OCI-LY3 (cell line): ENCODE measurements around the gene SIK2.

Source experiments
- H2AFZ ChIP-seq: fragments of 200-600, 300-600 bp; shearing (Covaris generic); 2 replicates; pipeline ENCODE4 v1.6.0; 2014; ENCODE audit warnings: antibody characterized with exemption, low read depth, low read length
- H3K27ac ChIP-seq: fragments of 200-600, 300-600 bp; sonication (generic); 2 replicates; pipeline ENCODE4 v1.5.1; 2014; ENCODE audit warnings: mild to moderate bottlenecking, low read length, moderate library complexity, mixed read lengths
- H3K27me3 ChIP-seq: fragments of 200-600, 300-600 bp; sonication (generic); 2 replicates; pipeline ENCODE4 v1.6.1; 2014; ENCODE audit warnings: low read depth, low read length, mixed read lengths
- H3K36me3 ChIP-seq: fragments of 200-600, 300-600 bp; sonication (generic); replicated peaks from 2 replicates; pipeline ENCODE3; 2014; ENCODE audit warnings: low read depth, low read length, mixed read lengths
- H3K4me1 ChIP-seq: fragments of 300-600, 200-600 bp; sonication (generic); 2 replicates; pipeline ENCODE4 v1.6.1; 2014; ENCODE audit warnings: low read length, mixed read lengths
- H3K4me2 ChIP-seq: fragments of 200-600, 300-600 bp; sonication (generic); 2 replicates; pipeline ENCODE4 v1.6.1; 2014; ENCODE audit warnings: low read length, mixed read lengths
- H3K4me3 ChIP-seq: fragments of 300-600, 200-600 bp; sonication (generic); 2 replicates; pipeline ENCODE4 v1.5.1; 2014; ENCODE audit warnings: antibody characterized with exemption, mild to moderate bottlenecking, low read length, moderate library complexity
- H3K79me2 ChIP-seq: fragments of 300-600, 200-600 bp; shearing (Covaris generic); 2 replicates; pipeline ENCODE4 v1.6.1; 2014; ENCODE audit warnings: mild to moderate bottlenecking, low read length, mixed read lengths
- H3K9ac ChIP-seq: fragments of 300-600, 200-600 bp; shearing (Covaris generic); 2 replicates; pipeline ENCODE4 v1.6.0; 2014; ENCODE audit warnings: mild to moderate bottlenecking, low read length, moderate library complexity
- H3K9me3 ChIP-seq: fragments of 200-600, 300-600 bp; shearing (Covaris generic); 2 replicates; pipeline ENCODE4 v1.6.1; 2014; ENCODE audit warnings: low read length, mixed read lengths; ENCODE audit not compliant: insufficient read depth
- H4K20me1 ChIP-seq: fragments of 200-600, 300-600 bp; sonication (generic); 2 replicates; pipeline ENCODE4 v1.6.1; 2016; ENCODE audit warnings: low read length, mixed read lengths; ENCODE audit not compliant: insufficient read depth
- EZH2phosphoT487 ChIP-seq: fragments of 200-600 bp; shearing (Covaris generic); IDR thresholded peaks from 2 replicates; pipeline ENCODE4 v1.6.1; 2018; ENCODE audit warnings: antibody characterized with exemption, mixed run types, low read depth
- TF ChIP-seq, protein P1 (sequence below): fragments of 200-600, 300-600 bp; sonication (generic); IDR thresholded peaks from 2 replicates; pipeline ENCODE4 v1.5.1; 2014; ENCODE audit warnings: antibody characterized with exemption, low read length, low read depth

SIK2 gene

DNA sequence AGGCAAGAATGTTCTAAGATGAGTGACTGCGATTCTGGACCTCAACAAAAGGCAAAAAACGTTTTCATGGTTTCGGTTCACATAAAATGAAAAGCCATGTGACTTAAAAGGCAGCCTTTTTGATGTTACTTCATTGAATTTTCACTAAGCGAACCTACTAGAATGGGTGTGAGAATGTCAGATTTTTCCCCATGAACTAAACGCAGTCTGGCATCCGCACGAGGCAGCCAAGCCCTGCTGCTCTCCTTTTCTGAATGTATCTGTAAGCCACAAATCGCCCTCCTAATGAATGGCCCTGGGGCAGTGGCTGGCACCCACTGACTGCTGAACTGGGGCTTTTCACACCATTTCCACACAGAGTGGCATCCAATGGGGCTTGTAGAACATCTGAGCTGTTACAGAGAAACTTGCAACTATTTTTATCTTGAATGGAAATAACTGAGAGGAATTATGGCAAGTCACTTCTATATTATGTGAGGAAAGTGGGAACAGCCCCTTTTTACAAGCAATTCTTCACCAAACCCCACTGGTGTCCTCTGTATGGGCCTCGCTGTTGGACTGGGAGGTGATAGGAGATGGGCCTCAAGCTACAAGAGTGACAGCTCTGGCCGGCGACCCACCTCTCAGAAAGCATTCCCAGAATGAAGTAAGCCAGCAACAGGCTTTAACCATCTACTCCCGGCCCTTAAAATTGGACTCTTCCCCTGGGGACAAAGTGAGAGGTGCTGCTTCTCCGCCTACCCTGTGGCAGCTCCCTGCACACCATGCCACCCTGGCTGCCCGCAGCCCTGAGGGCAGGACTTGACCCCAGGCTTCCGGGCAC, 134.6 kb downstream of the SIK2 start:
- Histone ChIP-seq H3K36me3 (peaks cover 37% of the 10 kb centered on the region), H2AFZ (no peak overlapping the region), H3K27ac (no peak overlapping the region), H3K4me1 (peaks cover 11% of the 10 kb centered on the region), H3K79me2 (no peaks in the 10 kb centered on the region), H3K27me3 (no peaks in the 10 kb centered on the region), H3K9me3 (no peaks in the 10 kb centered on the region), H3K4me2 (no peak overlapping the region), H3K4me3 (no peak overlapping the region), H4K20me1 (no peaks in the 10 kb centered on the region), H3K9ac (no peak overlapping the region)
- TF ChIP-seq, protein P1, sequence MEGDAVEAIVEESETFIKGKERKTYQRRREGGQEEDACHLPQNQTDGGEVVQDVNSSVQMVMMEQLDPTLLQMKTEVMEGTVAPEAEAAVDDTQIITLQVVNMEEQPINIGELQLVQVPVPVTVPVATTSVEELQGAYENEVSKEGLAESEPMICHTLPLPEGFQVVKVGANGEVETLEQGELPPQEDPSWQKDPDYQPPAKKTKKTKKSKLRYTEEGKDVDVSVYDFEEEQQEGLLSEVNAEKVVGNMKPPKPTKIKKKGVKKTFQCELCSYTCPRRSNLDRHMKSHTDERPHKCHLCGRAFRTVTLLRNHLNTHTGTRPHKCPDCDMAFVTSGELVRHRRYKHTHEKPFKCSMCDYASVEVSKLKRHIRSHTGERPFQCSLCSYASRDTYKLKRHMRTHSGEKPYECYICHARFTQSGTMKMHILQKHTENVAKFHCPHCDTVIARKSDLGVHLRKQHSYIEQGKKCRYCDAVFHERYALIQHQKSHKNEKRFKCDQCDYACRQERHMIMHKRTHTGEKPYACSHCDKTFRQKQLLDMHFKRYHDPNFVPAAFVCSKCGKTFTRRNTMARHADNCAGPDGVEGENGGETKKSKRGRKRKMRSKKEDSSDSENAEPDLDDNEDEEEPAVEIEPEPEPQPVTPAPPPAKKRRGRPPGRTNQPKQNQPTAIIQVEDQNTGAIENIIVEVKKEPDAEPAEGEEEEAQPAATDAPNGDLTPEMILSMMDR: no peak
- TF ChIP-seq EZH2phosphoT487: no peak

DNA sequence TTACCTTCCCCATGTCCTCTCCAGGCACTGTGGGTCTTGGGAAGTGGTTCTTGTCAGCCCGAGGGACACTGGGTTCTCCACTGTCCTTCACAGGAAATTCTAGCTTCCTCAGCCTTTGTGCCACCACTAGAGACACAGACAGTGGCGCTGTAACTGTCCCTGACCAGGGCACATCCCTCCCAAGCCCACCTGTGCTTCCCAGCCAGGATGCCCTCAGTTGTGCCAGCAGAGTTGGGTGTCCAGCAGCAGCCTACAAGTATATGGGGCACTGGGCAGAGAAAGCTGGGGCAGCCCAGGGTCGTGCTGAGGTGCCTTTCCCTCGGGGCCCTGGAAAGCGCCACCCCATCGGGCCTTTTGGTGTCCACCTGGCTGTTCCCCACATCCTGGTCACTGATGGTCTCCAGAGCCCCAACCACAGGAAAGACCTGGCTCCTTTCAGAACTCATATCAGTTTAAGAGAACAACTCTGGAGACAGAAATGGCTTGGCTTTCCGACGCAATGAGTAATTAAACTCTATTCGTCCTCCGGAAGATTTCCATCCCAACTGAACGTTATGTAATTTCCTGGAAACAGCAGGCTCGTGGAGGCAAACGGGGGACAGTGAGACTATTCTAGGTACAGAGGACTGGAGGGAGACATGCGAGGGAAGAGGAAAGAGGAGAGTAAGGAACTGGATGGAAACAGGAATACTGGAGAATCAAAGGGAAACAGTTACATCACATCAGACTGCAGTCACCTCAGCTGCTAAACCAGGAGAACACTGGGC, 135.4 kb downstream of the SIK2 start:
- peaks cover 11% of the 10 kb centered on the region for H3K4me1 ChIP-seq
- H3K36me3 ChIP-seq: peaks cover 43% of the 10 kb centered on the region
- TF ChIP-seq, protein P1: no peak
- TF ChIP-seq EZH2phosphoT487: no peak
- no peak overlapping the region for H3K9ac ChIP-seq
- H3K4me3 ChIP-seq: no peak overlapping the region
- no peaks in the 10 kb centered on the region for H3K27me3 ChIP-seq
- H3K79me2 ChIP-seq: no peaks in the 10 kb centered on the region
- no peak overlapping the region for H3K4me2 ChIP-seq
- no peak overlapping the region for H2AFZ ChIP-seq
- H3K9me3 ChIP-seq: no peaks in the 10 kb centered on the region
- no peaks in the 10 kb centered on the region for H4K20me1 ChIP-seq
- no peak overlapping the region for H3K27ac ChIP-seq

DNA sequence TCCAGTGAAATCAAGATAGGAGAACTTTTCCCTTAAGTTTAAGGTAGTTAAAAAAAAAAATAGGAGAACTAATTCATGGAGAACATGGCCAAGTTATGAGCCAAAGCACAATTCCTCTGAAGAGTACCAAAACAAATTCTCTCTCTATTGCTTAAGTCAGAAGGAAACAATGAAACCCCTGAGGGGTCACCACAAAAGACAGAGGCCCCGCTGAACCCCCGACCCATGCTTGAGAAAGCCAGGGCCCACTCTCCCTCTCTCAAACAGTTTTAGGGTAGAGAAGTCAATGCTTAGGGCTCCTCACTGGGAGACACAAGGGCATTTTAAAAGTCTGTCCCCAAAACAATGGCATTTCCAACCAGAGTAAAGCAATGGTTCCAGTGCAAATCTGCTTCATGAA, 137.1 kb downstream of the SIK2 start:
- H2AFZ ChIP-seq: no peak overlapping the region
- peaks cover 55% of the 10 kb centered on the region for H3K36me3 ChIP-seq
- TF ChIP-seq, protein P1: no peak
- TF ChIP-seq EZH2phosphoT487: no peak

DNA sequence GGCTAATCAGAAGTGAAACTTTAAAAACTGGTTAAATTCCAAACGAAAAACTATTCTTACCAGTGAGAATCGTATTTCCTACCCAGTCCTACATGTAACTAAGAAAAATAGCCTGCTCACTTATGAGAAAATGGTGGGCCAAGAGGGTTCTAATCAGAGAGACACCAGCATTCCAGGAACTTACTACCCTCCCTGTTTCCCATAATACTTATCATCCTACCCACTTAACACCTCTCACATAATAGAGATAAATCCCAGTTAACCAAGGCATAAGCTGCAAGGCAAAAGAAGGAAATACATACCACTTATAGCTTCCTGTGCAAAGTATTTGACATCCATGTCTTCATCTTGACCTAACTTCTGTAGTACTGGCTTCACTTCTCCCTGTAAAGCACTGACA, 139.5 kb downstream of the SIK2 start:
- peaks cover 70% of the 10 kb centered on the region for H3K36me3 ChIP-seq
- no peak overlapping the region for H3K27ac ChIP-seq
- H3K4me2 ChIP-seq: no peak overlapping the region
- no peaks in the 10 kb centered on the region for H3K9me3 ChIP-seq
- no peaks in the 10 kb centered on the region for H3K79me2 ChIP-seq
- no peaks in the 10 kb centered on the region for H4K20me1 ChIP-seq
- TF ChIP-seq EZH2phosphoT487: no peak
- TF ChIP-seq, protein P1: no peak
- no peak overlapping the region for H3K4me3 ChIP-seq
- H3K9ac ChIP-seq: no peak overlapping the region
- H3K27me3 ChIP-seq: no peaks in the 10 kb centered on the region
- peaks cover 11% of the 10 kb centered on the region for H3K4me1 ChIP-seq
- H2AFZ ChIP-seq: no peak overlapping the region

More for the DNA sequence above, 137.1 kb downstream of the SIK2 start:
- no peak overlapping the region for H3K27ac ChIP-seq
- no peak overlapping the region for H3K4me3 ChIP-seq
- H3K9ac ChIP-seq: no peak overlapping the region
- H3K4me2 ChIP-seq: no peak overlapping the region
- no peaks in the 10 kb centered on the region for H4K20me1 ChIP-seq
- H3K27me3 ChIP-seq: no peaks in the 10 kb centered on the region
- peaks cover 11% of the 10 kb centered on the region for H3K4me1 ChIP-seq
- no peaks in the 10 kb centered on the region for H3K9me3 ChIP-seq
- H3K79me2 ChIP-seq: no peaks in the 10 kb centered on the region
